ENCODE results near the gene PELI1.

DNA sequence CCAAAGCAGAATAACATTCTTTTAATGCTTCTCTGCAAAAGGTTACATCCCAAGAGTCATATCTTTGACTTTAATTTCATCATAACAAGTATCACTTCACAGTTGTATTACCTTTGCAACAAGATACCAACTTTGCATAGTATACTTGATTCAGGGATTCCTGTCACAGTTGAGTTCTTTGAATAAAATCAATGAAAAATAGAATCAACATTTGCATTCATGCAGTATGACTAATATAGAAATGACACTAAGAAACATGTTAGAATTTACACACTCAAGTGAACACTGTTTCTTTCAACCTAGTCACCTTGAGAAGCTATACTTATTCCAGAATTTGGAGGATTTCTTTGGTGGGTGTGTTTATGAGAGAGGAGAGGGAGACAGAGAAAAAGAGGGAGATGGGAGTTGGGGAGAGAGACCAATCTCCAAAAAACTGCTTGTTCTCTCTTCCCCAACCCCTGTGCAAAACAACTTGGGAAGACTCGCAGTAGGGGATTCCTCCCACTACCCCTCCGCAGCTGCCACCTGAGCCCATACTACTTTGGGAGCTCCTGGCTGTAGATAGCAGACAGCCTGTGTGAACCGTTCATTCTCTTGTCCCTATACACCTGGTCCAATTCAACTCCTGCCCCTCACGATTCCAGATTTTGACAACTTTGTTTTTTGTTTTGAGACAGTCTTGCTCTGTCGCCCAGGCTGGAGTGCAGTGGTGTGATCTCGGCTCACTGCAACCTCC is 57.7 kb downstream of the PELI1 start:
- TF ChIP-seq, protein P1, sequence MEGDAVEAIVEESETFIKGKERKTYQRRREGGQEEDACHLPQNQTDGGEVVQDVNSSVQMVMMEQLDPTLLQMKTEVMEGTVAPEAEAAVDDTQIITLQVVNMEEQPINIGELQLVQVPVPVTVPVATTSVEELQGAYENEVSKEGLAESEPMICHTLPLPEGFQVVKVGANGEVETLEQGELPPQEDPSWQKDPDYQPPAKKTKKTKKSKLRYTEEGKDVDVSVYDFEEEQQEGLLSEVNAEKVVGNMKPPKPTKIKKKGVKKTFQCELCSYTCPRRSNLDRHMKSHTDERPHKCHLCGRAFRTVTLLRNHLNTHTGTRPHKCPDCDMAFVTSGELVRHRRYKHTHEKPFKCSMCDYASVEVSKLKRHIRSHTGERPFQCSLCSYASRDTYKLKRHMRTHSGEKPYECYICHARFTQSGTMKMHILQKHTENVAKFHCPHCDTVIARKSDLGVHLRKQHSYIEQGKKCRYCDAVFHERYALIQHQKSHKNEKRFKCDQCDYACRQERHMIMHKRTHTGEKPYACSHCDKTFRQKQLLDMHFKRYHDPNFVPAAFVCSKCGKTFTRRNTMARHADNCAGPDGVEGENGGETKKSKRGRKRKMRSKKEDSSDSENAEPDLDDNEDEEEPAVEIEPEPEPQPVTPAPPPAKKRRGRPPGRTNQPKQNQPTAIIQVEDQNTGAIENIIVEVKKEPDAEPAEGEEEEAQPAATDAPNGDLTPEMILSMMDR (IDR thresholded peaks at IDR 0.05), result no peak
- TF ChIP-seq POLR2A (IDR thresholded peaks at IDR 0.05) (no peak), EP300 (IDR thresholded peaks at IDR 0.05) (no peak)
